Omental fat pad (tissue), 4 donors: ENCODE data around the gene TTC34. TPM values are rescaled to one million over a fixed set of nuclear protein-coding genes. Genes with fewer than 3 reads are reported as not detected.

Experiments used
- ATAC-seq: fragments of 150-250 bp; one replicate; pipeline ENCODE4 v1.9.1; 2016; ENCODE audit warnings: mild to moderate bottlenecking, moderate library complexity; ENCODE audit not compliant: low FRiP score
- DNase-seq: peaks from one replicate; pipeline ENCODE4 v3.0.0-alpha.2; 2019; ENCODE audit warnings: low spot score
- total RNA-seq, 4 donors: library from RNA; depleted of rRNA; stranded (reverse); fragments of >200 nt; gene quantifications; one replicate each; pipeline ENCODE4 v1.1.0, GENCODE V29; 2016
- TF ChIP-seq, protein P1 (sequence below), 3 donors: fragments of 450-650 bp; IDR thresholded peaks; one replicate each; pipeline ENCODE4 v1.5.1; 2016 to 2017; ENCODE audit warnings: antibody characterized with exemption in 3 of 3, mild to moderate bottlenecking in 3 of 3, moderate library complexity in 2 of 3

Gene TTC34
- total RNA-seq, 4 donors from 2014 or later = 0.12 to 0.95 (median 0.26) TPM

DNA sequence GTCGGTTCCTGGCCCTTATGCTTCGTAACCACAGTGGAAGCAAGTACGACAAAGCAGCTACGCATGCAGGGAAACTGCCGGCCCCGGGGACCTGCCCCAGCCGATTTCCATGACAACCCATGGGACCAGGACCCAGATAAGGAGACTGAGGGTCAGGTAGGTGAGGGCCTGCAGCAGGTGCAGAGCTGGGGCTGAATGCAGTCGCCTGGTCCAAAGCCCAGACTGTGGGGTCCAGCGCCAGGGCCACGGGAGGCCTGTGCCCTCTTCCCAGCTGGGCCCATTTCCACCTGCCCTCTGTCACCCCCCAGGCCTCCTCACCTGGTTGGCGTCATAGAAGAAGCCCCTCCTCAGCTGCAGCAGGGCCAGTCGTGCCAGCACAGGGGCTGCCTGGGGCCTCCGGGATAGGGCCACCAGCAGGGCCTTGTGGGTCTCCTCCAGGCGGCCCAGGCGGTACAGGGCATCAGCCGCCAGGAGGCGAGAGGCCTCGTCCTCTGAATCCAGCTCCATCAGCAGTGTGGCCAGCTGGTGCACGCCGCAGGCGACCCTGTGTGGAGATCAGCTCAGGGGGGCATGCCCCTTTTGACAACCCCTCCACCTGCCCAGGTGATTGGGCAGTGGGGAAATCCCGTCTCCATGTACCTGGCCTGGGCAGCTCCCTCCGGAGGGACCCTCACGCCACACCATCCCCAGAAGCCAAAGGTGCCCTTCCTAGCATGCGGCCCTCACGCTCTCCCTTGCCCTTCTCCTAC lies 14.2 kb downstream of the TTC34 start:
- peak; percentile 34 for ATAC-seq
- TF ChIP-seq, protein P1, sequence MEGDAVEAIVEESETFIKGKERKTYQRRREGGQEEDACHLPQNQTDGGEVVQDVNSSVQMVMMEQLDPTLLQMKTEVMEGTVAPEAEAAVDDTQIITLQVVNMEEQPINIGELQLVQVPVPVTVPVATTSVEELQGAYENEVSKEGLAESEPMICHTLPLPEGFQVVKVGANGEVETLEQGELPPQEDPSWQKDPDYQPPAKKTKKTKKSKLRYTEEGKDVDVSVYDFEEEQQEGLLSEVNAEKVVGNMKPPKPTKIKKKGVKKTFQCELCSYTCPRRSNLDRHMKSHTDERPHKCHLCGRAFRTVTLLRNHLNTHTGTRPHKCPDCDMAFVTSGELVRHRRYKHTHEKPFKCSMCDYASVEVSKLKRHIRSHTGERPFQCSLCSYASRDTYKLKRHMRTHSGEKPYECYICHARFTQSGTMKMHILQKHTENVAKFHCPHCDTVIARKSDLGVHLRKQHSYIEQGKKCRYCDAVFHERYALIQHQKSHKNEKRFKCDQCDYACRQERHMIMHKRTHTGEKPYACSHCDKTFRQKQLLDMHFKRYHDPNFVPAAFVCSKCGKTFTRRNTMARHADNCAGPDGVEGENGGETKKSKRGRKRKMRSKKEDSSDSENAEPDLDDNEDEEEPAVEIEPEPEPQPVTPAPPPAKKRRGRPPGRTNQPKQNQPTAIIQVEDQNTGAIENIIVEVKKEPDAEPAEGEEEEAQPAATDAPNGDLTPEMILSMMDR (IDR thresholded peaks at IDR 0.05) = no peak
- no peak for DNase-seq

DNA sequence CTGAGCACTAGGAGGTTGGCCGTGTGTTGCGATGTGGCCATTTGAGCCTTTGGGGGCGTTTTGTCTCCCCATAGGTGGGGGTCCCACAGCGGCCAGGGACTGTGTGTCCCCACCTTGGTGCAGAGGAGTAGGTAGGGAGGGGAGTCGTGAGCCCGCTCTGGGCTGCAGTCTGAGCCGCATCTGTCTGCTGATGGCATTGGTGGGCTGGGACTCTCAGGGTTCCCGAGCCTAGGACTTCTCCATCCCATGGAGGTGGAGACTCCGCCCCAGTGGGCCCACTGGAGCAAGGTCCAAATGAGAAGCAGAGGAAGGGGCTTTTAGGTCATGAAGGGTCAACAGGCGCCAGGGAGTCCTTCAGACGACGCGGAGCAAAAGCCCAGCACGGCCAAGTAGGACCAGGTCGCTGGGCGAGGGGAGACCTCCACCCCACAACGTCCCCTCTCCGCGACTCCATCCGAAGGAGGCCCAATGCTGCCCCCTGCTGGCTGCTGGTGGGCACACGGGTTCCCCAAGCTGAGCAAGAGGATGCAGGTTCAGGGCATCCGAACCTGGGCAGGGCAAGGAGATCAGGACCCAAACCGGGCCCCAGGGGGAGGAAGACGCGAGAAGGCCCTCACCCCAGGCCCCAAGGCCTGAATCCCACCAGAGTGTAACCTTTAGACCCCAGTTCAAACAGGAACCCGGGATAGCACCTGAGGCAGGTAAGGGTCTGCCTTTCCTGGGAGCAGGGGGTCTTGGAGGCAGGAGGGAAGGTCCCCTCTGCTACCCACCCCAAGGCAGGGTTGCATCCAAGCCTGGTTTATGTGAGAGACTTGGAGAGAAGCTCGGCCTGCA lies 14.9 kb downstream of the TTC34 start:
- DNase-seq (peak; percentile 35), ATAC-seq (no peak)
- TF ChIP-seq, protein P1 (IDR thresholded peaks at IDR 0.05) = peak in 1 of 3 donors; percentile 34

DNA sequence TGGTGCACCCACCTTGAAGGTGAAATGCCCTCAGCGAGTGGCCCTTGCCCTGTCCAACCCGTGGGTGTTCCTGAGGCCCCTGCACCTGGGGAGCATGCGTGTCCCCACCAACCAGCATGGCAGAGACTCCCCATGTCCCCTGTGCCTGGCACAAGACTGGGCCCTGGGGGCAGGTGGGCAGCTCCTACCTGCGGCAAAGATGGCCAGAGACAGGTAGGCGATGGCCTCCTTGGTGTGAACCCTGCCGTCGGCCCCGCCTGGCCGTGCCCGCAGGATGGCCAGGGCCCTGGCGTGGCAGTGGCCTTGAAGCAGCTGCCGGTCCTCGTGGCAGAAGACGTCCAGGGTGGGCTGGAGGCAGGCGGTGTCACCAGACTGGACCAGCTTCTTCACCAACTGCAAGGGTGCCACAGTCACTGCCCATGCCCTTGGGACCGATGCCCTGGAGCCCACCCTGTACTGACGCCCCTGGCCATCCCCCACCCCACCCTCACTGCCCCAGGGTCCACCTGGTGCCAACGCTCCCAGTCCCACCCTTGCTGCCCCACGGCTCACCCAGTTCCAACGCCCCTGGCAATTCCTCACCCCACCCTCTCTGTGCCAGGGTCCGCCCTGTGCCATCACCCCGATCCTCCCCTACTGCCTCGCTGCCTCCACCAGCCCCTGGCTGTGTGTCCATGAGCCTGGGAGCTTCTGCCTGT lies 15.7 kb downstream of the TTC34 start:
- no peak for ATAC-seq
- DNase-seq = no peak
- TF ChIP-seq, protein P1 (IDR thresholded peaks at IDR 0.05) = no peak

DNA sequence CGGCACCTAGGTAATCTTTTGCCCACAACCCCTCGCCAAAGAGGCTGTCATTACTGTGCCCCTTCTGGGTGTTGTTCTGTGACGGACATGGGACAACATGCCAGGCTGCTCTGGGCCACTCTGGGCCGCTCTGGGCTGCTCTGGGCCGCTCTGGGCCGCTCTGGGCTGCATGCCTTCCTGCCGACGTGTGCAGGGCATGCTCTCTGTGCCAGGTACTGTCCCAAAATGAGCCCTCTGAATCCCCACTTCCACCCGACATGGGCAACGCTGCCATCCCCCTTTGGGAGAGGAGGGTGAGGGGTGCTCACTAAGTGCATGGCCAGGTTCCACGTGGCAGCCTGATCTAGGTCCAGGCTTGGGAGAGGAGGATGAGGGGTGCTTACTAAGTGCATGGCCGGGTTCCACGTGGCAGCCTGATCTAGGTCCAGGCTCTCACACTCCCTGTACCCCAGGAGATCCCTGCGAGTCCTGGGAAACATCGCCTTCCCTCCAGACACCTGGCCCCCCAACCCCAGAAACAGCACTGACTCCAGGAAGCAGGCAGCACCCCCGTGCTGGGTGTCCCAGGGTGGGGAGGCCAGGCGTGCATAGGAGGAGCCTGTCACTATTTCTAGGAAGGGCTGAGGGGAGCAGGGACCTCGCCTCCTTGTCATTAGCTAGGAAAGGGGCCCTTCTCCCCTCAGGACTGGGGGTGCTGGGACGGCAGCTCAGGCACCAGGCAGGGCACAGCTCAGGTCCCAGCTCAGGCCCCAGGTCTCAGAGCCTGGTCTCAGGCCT lies 16.5 kb downstream of the TTC34 start:
- ATAC-seq (no peak), DNase-seq (no peak)
- TF ChIP-seq, protein P1 (IDR thresholded peaks at IDR 0.05) = no peak

DNA sequence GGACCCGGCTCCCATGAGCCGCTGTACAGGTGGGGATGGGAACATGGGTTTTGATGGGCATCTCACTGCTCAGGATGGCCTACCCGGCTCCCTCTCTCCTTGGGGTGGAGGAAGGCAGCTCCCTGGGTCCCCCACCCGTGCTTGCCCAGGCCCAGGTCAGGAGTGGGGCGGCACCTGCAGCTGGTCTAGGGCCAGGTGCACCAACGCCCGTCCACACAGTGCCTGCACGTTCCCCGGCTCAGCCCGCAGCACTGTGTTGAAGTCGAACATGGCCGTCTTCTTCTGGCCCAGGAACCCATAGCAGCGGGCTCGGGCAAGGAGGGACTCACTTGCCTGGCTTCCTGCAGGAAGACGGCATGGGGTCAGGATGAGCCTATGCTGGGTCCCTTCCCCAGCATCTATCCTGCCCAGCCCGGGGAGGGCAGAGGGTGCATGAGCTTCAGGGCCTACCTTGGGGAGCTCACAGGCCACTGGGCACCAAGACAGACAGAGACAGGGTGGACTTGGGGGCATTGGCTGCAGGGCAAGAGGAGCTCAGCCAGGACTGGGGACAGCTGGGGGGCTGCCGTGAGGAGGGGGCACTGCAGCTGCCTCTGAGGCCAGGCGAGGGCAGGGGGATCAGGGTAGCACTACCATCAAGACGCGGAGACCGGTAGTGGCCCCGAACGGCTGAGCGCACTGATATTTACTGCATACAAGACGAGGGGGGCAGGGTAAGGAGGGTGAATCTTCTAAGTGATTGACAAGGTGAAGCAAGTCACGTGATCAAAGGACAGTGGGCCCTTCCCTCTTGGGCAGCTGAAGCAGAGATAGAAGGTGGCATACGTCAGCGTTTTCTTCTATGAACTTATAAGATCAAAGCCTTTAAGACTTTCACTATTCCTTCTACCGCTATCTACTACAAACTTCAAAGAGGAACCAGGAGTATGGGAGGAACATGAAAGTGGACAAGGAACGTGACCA lies 17.8 kb downstream of the TTC34 start:
- TF ChIP-seq, protein P1 (IDR thresholded peaks at IDR 0.05) = no peak
- ATAC-seq = no peak
- no peak for DNase-seq
